ENCODE measurements around the gene PRR23E.

Gene PRR23E

GRCh38 chr3:127192576-127193232, at the start of gene PRR23E:
PRR23E (plus strand) TSS chr3:127193131; CDS start chr3:127196686, 3,555 bp downstream.
- DNase-seq = no peak

- DNase-seq = no peak
Measured at GRCh38 chr3:127143172-127143571, 49.8 kb upstream of the PRR23E start.

DNA sequence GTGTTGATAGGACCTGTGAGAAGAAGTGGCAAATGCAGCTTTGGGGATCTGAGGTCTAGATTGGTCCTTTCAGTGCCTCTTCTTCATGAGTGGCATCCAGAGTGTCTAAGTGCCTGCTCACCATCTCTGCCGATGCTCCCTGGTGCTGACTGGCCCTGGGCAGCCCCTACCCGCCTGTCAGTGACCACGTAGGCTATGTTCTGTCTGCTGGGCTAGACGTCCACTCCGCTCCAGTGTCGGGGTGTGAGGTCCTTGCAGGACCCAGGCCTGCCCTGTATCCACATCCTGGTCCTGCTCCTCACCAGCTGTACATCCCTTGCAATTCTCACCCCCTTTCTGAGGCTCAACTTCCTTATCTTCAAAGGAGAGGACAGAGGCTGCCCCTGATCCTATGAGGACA, 48.3 kb upstream of the PRR23E start:
- DNase-seq = no peak

GRCh38 chr3:127145266-127145665, 47.7 kb upstream of the PRR23E start:
- DNase-seq = no peak

GRCh38 chr3:127147291-127147885, 45.5 kb upstream of the PRR23E start:
- no peak for DNase-seq

DNA sequence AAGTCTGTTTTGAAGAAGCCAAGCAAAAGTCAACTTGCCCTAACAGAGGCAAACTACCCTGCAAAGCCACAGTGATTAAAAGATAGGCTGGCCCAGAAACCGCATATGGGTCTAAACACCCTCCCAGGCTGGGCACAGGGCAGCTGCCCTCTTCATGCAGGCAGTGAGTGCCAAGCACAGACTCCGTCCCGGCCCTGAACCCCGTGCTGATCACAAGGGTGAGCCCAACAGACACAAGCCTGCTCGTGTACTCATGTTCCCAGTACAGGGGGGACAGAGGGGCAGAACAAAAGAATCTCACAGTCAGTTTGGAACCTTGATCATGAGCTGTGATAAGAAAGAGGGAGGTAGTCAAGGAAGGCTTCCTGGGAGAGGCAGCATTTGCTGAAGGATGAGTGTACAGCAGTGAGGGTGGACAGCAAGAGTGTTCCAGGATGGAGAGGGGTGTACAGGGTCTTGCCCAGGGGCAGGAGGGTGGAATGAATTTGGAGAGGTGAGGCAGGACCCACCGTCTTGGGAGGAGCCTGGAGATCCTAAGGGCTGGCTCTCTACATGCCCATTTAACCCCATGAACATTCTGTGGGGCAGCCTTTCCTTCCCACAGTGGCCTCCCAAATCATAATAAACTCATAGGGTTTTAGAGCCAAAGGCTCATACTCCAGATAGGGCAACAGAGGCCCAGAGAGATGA, 43.2 kb upstream of the PRR23E start:
- no peak for DNase-seq

- DNase-seq = no peak
Measured at GRCh38 chr3:127150513-127151250, 42.2 kb upstream of the PRR23E start.

DNA sequence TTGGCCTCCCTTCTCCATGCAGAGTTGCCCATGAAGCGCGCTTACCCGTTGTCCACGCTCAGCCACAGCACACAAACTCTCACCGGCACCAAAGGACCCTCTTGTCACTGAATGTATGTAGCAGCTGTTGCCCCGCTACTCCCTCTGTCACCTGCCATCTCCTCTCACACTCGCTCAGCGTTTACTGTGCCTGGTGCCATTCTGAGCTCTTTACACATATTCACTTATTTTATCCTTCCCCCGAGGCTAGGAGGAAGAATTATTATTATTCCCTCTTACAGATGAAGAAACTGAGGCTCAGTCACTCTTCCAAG, 41.7 kb upstream of the PRR23E start:
- no peak for DNase-seq

GRCh38 chr3:127151992-127152650, 40.8 kb upstream of the PRR23E start:
- no peak for DNase-seq

DNA sequence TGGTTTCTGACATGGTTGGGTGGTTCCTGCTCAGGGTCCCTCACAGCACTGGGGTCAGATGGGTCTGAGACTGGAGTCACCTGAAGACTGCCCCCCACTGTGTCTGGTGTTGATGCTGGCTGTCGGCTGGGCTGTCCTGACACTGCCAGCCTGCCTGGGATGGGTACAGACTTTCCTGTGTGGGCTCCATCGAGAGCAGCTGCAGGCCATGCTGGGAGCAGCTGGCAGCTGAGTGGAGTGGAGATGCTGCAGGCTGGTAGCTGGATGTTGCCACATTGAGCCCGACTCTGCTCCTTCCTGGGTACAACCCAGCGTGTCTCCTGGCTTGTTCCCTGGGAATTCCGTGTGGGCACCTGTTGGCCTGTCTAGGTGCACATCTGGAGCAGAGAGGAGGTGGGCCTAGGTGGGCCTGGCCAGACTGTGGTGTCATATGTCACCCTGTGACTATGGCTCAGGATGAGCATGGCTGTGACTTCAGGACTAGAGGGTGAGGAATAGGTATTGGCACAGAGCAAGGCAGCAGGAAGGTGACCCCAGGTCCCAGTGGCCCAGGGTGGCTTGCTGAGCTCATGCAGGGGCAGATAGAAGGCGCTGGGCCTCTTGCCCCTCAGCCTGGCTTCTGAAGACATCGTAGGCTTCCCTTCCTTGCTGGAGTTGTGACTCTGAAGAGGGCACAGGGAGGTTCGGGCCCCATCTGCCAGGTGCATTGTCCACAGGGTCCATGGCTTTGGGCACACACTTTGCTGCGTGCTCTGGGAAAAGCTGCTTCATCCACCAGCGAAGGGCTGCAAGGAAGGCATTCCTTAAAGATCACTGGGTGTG, 40.0 kb upstream of the PRR23E start:
- DNase-seq = no peak

- no peak for DNase-seq
Measured at GRCh38 chr3:127153506-127153815, 39.5 kb upstream of the PRR23E start.

GRCh38 chr3:127156338-127157050, 36.4 kb upstream of the PRR23E start:
- no peak for DNase-seq

DNA sequence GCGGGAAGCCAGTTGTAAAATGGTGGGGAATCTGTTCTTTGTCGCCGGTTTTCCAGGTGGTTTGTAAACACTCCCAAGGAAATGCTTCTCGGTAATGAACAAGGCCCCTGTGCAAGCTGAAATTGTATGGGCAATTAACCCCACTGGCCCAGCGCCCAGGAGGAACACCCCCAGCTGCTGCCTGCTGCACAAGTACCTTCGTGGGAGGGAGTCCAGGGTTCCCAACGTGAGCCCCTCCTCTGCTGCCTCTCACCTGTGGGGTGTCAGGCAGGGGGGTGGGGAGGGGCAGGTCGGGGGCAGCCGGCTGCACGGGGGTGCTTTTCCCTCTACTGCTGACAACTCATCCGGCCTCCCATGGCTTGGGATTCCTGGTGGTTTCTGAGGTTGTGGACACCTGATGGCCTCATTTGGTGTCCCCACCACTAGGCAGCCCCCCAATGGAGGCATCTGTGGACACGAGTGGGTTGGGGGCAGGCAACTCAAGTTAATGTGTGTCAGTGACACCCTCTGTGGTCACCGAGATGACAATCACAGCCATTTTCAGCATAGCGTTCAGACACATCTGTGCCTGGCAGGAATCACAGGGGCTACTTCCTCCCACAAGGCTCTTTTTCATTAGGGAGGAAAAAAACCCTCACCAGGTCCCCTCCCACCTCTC, 35.6 kb upstream of the PRR23E start:
- DNase-seq = no peak

DNA sequence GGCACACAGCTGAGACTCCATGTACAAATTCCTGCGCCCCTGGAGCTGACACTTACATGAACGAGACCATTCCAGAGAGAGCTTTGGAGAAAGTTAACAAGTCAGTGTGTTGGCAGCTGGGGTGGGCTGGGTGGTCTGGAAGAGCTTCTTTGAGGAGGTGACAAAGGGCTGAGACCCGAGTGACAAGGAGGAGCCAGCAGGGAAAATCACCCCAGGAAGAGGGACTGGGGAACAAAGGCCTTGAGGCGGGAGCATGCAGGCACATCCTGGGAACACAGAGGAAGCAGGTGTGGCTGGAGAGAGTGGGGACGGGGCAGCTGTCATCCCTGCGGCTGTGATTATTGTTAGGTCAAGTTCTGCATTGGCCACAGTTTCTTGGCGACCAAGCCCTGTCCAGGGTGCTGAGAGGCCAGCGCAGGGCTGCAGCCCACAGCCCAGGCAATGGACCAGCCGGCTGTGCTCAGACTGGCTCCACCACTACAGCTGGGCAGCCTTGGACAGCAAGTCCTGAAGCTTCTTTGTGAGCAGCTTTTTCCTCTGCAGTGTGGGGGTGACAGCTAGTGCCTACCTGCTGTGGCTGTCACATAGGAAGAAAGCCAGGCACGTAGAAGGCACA, 34.2 kb upstream of the PRR23E start:
- DNase-seq = no peak

GRCh38 chr3:127159543-127159942, 33.4 kb upstream of the PRR23E start:
- no peak for DNase-seq

- DNase-seq = no peak
Measured at GRCh38 chr3:127161236-127161635, 31.7 kb upstream of the PRR23E start.

DNA sequence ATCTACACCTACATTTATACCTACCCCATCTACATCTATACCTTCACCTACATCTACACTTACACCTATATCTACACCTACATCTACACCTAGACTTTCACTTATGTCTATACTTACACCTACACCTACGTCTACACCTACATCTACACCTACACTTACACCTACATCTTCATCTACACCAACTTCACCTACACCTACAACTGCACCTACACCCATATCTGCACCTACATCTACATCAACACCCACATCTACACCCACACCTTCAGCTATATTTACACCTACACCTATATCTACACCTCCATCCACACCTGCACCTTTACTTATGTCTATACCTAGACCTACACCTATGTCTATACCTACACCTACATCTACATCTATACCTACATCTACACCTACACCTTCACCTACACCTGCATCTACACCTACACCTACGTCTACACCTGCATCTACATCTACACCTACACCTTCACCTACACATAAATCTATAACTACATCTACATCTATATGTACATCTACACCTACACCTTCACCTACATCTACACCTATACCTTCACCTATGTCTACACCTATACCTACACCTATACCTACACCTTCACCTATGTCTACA, 30.9 kb upstream of the PRR23E start:
- DNase-seq = no peak

DNA sequence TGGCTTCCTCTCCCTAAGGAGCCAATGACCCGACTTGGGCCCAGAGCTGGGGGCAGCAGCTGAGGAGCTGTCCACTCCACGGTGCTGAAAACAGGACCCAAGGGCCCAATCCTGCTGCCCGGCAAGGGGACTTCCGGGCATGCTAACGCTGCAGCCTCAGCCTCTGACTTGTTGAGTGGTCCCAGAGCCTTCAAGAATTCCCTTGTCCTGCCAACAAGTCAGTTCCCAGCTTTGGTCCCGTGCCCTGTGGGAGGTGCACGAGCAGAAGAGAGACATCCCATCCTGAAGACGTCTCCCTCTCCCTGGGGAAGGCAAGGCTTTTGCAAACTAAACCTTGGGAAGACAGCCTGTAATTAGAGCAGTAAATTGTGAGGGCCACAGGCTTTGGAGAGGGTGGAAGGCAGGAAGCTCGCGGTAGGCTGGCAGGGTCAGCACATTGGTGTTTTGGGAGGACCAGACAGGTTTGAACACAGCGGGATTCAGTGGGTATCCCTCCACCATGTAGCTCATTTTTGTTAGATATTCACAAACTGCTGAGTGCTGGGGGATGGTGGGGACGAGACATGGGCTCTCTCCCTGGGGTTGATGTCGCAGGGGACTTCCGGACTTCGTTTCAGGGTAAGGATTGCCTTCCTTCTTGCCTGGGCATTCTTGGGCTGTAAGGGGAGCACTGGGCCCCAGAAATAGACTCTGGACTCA, 29.8 kb upstream of the PRR23E start:
- no peak for DNase-seq

GRCh38 chr3:127164615-127165014, 28.3 kb upstream of the PRR23E start:
- DNase-seq = no peak

DNA sequence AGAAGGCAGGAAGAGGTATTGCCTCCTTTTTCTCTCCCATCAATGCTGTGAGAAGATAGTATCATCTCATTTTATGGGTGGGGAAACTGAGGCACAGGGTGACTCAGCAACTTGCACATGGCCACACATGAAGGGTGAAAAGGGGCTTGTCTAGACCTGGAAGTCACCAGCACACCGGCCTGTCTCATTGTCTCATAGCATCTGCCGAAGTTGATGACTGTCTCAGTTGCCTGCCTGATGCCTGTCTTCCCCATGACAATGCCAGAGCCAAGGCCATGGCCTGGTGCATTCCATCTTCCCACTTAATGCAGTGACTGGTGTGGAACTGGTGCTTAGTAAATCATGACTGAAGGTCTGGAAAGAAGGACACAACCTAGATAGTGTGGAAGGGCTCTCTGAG, 27.9 kb upstream of the PRR23E start:
- DNase-seq = no peak

Measured in cortex of kidney (tissue), 1 donor.